ENCODE measurements around the gene NAA20. TPM values are rescaled to one million over a fixed set of nuclear protein-coding genes. Genes with fewer than 3 reads are reported as not detected.

The NAA20 gene
- total RNA-seq, 1 experiment from 2014 or later, result 113 TPM

- 0 out of 2 replicates have a peak, but pooled peaks have one; percentile 35 for ATAC-seq
- BruUV-seq (replicated peaks), result no TSS peak
- intact Hi-C loops (cut with micrococcal nuclease), result no loop called here
Observed at GRCh38 chr20:20063941-20064702, 47.0 kb downstream of the NAA20 start.

GRCh38 chr20:20065361-20065760 is 48.2 kb downstream of the NAA20 start:
- intact Hi-C loops (cut with micrococcal nuclease), result no loop called here
- H3K9me2 ChIP-seq (replicated peaks; ENCODE audit: low read length), result no peaks in the 10 kb centered on the region
- ChIA-PET CTCF (no interaction called here), POLR2A (ENCODE audit: unreplicated experiment) (no interaction called here)
- H4K20me1 ChIP-seq (ENCODE audit: low read length), result no peaks in the 10 kb centered on the region
- no peak for TF ChIP-seq EZH2 (IDR thresholded peaks at IDR 0.05; ENCODE audit: low read length, unreplicated experiment)
- TF ChIP-seq EZH2phosphoT487 (IDR thresholded peaks at IDR 0.05; ENCODE audit: borderline replicate concordance, low read length), result no peak
- TF ChIP-seq CTCF (conservative IDR thresholded peaks at IDR 0.05; ENCODE audit: low read depth, low read length), result no peak
- BruUV-seq (replicated peaks), result no TSS peak
- H2AFZ ChIP-seq (ENCODE audit: low read length), result no peak overlapping the region
- H3K9me3 ChIP-seq (ENCODE audit: low read length), result no peaks in the 10 kb centered on the region
- H3F3A ChIP-seq (ENCODE audit: low read length, unreplicated experiment), result no peaks in the 10 kb centered on the region
- no peaks in the 10 kb centered on the region for H3K4me1 ChIP-seq (ENCODE audit: insufficient read depth, low read length)
- no peak for DNase-seq
- H3K4me3 ChIP-seq (ENCODE audit: low read length), result no peak overlapping the region
- H3K27me3 ChIP-seq (ENCODE audit: low read length), result peaks cover 40% of the 10 kb centered on the region
- no peak overlapping the region for H3K4me2 ChIP-seq (ENCODE audit: low read length)
- H3K9ac ChIP-seq (ENCODE audit: low read length), result no peak overlapping the region
- no peak for ATAC-seq
- no peaks in the 10 kb centered on the region for H3K79me2 ChIP-seq (ENCODE audit: low read length)
- no peak overlapping the region for H3K27ac ChIP-seq (ENCODE audit: low read length)
- H3K36me3 ChIP-seq (ENCODE audit: low read depth, low read length), result no peaks in the 10 kb centered on the region

More at GRCh38 chr20:20063941-20064702, 47.0 kb downstream of the NAA20 start:
- H3K79me2 ChIP-seq (ENCODE audit: low read length), result no peaks in the 10 kb centered on the region
- H3F3A ChIP-seq (ENCODE audit: low read length, unreplicated experiment), result no peaks in the 10 kb centered on the region
- no peaks in the 10 kb centered on the region for H3K4me1 ChIP-seq (ENCODE audit: insufficient read depth, low read length)
- no peaks in the 10 kb centered on the region for H3K36me3 ChIP-seq (ENCODE audit: low read depth, low read length)
- H3K9ac ChIP-seq (ENCODE audit: low read length), result no peak overlapping the region
- no peak overlapping the region for H3K4me3 ChIP-seq (ENCODE audit: low read length)
- H4K20me1 ChIP-seq (ENCODE audit: low read length), result no peaks in the 10 kb centered on the region
- no peak overlapping the region for H3K27ac ChIP-seq (ENCODE audit: low read length)
- H3K27me3 ChIP-seq (ENCODE audit: low read length), result peaks cover 40% of the 10 kb centered on the region
- peak; percentile 12 for DNase-seq
- H2AFZ ChIP-seq (ENCODE audit: low read length), result no peak overlapping the region
- TF ChIP-seq CTCF (conservative IDR thresholded peaks at IDR 0.05; ENCODE audit: low read depth, low read length), result no peak
- TF ChIP-seq EZH2 (IDR thresholded peaks at IDR 0.05; ENCODE audit: low read length, unreplicated experiment), result no peak
- no peak for TF ChIP-seq EZH2phosphoT487 (IDR thresholded peaks at IDR 0.05; ENCODE audit: borderline replicate concordance, low read length)
- ChIA-PET POLR2A (ENCODE audit: unreplicated experiment) (interaction anchor here (0.6 kb wide), 1 partner anchor 38 kb away, joined by 5 read pairs; no protein-coding TSS in a partner anchor), CTCF (no interaction called here)
- H3K4me2 ChIP-seq (ENCODE audit: low read length), result no peak overlapping the region
- no peaks in the 10 kb centered on the region for H3K9me3 ChIP-seq (ENCODE audit: low read length)
- no peaks in the 10 kb centered on the region for H3K9me2 ChIP-seq (replicated peaks; ENCODE audit: low read length)

Data from PC-3 (cell line).